Suppressor macrophage treated with lipopolysaccharide for 1 hour (primary cell): Measurements from ENCODE around the gene SCN1A.
"Not testable (repeated sequence)": the region's sequence is repeated elsewhere in the genome, so short reads cannot be mapped to it uniquely, and the experiment has no call there.

ENCODE experiments used
- DNase-seq, 3 donors: peaks; one replicate each; pipeline ENCODE4 v3.0.0-alpha.2; 2020 to 2022

SCN1A gene

DNA sequence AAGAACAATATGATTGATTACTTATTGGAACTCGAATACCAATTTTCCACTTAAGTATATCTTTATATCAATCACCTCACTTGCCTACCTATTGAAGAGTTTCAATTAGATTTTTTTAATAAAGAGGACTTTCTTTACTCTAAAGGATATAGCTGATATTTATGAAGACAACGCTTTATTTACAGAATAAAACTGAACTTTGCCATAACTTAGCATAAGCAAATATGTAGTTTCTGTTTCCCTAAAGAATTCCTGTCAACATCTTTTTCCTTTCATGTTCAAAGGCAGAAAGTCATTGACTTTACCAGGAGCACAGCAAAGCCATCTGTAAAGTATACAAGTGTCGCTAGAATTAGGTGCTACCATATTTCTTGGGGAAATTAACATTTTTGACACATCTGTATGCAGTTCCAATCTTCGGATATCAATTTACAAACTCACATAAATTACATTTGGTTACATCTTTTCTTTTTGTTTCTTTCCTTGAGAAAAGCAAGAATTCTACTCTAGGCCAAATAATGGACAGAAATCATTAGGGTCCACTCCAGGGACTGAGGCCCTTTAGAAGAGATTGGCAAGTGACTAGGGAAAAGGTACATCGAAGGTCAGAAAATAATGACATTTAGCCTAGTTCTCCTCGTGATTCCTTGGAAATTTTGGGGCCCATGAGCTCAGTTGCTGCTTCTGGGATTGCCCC, 7.5 kb upstream of the SCN1A start:
- no peak for DNase-seq

DNA sequence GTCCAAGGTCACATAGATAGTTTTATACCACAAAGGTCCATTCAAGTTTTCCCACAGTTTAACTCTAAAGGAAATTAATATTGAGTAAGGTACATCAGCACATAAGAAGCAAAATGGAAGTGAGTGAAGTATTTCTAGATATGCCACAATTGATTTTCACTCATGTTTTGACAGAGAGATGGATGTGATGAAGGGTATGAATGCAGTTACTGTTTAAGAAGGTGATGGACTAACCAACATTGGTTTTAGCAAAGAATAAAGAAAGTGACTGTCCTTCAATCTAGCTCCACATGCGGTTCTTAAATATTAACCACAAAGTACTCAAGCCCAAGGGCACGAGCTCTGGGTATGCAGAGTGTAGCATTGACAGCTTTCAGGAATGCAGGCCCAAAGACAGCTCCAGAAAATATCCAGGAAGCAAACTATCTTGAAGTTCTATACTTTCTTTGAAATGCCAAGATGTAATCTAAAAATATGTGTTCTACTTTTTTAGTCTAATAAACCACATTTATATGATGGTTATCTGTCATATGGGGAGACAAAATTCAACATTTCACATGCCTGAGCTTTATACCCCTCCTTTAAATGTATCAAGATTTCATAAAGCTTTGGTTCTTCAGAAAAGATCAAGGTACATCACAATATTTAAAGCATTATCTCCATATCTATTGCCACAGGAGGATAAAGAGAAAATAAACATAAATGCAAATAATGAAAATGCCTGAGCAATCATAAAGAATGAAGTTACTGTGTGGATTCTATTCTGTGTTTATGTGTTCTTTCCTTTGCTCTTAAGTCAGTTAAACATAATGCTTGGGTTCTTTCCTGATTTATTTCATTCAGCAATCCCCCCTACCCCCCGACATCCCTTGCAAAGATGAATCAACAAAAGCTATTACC, 6.7 kb upstream of the SCN1A start:
- no peak for DNase-seq

DNA sequence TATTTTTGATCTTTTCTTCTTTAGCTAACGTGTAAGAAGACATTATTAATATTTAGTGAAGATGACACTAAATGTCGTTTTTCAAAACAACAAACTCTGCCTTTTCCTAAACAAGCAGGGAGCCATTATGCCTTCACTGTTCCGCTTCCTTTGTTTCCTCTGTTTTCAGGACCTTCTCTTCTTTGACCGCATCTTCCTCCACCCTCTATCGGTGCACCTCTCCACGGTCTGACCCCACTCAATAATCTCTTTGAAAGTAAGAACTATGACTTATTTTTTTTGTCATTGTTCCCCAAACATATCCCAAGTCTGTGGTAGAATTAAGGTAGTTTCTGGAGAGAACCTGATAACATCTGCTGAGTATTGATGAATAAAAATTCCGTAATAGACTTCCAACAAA, 5.8 kb upstream of the SCN1A start:
- no peak for DNase-seq

DNA sequence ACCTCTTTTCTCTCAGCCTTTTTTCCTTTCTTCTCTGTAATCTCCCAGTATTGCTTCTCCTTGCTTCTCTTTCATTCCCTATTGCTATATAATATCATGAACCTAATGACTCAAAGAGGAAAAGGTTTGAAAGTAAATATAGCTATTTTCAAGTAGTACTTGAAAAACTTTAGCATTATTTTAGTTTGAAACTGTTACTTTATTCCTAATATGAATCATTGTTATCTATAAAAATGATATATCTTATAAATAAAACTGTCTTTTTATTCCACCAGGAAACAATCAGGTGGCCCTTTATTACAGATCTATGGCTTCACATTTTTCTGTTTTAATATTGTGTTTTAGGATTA, 311 bp upstream of the SCN1A start:
- DNase-seq, result no peak

DNA sequence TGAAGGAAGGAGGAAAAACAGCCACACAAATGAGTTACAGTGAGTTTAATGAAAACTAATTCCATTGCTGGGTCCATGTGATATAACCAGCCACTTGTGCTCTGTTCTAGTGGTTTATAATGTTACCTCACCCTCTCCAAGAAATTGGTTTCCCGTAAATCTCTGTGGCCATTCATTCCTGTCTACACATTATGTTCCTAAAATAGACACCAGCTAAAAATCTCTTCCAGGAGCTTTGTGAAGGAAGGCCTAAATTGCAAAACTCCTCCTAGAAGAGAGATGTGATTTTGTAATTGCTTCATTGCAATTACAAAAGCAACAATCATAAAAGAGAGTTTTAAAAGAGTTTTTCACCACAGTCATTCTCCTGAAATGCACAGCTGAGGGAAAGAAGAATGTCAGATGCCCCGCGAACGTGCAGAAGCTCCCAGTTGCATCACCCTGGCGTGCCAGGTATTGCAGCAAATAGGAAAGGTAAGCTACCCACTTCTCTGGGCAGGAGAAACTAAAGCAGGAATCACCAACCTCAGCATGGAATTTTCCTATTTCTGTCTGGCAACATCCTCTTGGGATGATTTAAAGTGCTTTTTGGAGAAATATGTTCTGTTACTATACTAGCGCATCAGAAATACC, 1.7 kb downstream of the SCN1A start:
- no peak for DNase-seq

DNA sequence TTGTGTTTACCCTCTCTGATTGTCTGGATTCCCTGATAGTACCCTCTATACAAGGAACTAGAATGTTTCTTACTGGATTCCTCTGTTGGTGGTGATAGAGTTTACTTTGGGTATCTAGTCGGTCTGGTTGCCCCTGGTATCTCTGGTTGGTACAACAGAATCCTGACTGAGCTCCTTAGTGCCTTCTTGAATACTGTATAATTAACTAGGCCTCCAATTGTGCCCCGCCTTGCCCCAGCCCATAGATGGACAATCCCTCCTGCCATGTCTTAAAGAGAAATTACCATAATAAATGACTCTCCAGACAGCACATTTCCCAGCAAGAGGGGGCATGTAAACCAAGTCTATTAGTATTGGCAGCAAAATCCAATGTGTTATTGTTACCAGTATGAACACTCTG, 2.3 kb downstream of the SCN1A start:
- no peak for DNase-seq

DNA sequence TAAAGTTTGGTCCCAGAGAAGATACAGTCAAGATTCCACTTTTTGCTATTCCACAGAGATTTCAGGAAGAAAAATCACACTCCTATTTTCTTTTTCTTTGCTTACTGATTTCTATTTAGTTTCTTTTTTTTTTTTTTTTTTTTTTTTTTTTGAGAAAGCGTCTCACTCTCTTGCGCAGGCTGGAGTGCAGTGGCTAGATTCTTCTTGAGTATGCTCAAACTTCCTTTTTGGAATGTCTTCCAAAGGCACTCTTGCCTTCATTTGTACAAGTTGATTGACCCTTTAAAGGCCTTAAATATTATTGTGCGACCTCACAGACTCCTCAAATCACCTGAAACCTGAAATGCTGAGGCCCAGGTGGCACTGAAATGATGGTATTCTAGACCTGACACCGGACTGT, 9.6 kb downstream of the SCN1A start:
- DNase-seq, result no peak

DNA sequence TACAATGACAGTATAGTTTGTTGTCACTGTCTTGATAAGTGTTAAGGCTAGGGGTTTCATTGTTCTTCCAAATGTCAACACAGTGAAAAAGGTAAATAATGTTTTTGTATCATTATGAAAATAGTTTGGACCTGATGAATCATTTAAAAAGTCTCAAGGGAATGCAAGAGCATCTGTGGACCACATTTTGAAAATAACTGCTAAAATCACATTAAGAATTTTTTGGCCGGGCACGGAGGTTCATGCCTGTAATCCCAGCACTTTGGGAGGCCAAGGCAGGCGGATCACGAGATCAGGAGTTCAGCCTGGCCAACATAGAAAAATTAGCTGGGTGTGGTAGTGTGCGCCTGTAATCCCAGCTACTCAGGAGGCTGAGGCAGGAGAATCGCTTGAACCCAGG, 10.3 kb downstream of the SCN1A start:
- DNase-seq, result no peak

DNA sequence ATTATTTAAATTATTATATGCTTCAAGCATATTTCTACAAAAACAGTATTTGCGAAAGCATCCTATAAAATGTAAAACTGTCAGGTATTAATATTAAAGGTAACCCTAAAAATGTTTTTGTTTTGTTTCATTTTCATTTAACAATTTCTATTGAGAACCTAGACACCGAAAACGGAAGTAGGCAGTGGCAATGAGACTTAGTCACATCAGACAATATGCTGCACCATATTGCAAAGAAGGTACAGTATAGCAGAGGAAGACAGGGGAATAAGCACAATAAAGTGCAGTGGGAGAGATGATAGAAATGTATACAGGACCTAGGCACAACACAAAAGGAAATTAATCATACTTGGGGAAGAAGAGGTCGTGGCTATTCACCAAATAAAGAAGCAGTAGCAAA, 12.2 kb downstream of the SCN1A start:
- no peak for DNase-seq

DNA sequence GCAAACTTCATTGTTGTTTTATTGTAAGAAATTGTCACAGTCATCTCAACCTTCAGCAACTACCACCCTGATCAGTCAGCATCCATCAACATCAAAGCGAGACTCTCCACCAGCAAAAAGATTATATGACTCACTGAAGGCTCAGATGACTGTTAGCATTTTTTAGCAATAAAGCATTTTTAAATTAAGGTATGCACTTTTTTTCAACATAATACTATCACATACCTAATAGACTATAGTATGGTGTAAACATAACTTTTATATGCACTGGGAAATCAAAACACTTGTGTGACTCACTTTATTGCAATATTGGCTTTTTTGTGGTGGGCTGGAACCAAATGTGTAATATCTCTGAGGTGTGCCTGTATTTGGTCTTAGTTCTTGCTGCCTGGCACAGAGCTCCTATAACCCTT, 15.6 kb downstream of the SCN1A start:
- no peak for DNase-seq

DNA sequence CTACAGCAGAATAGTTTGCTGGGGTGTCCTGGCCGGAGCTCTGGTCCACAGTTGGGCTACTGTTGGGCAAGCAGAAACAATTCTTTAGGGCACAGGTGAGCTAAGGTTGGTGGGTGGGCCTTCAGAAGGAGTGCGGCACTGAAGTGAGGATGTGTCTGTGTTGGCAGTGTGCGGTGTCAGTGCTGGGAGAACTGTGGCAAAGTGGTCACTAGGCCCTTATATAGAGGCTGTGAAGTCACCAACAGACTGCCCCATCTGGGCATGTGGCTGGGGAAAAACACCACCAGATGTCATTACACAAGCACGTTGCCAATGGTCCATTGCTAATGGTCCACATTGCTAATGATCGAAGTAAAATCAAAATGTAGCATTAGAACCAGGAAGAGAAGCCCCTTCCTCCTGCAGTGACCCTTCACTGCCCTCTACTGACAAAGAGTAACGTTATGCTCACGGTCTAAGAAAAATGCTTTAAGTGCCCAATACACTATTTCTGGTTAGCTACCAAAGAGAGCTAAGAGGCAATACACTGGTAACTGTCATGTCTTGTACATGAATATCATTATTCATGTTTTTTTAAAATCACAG, 21.3 kb downstream of the SCN1A start:
- peak; percentile 49 to 62 (median 58) for DNase-seq

DNA sequence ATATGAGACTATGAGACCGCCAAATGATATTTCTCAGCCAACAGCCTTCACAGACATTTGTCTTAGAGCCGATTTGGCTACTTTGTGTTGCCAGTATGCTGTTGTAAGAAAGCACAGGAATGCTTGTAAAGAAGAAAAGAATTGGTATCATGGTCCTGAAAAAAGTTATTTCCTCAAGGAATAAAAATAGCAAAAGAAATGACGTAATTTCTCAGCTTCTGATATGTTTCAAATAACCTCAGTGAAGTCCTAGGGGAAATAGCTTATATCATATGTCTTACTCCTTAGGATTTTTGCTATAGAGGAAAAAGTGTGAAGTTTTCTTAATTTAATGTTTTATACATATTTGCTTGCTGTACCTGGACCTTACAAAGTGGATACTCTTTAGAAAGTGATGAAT, 23.0 kb downstream of the SCN1A start:
- DNase-seq, result peak in 2 of 3 donors; percentile 12 to 31

DNA sequence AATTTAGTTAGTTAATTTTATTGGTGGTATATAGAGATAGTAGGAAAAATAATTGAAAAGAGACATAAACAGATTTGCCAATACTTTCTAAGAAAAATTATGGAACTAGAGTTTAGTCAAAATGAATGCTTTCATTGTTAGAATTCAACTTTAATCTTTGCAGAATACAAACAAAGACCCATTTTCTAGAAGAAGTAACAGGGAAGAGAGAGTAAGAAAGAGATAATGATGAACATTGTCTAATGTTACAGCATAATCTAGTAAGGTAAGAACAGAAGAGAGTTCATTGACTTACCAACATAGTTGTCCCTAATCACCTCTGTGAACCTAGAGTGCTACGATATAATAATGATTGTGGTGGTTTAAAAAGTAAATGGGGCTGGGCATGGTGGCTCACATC, 23.7 kb downstream of the SCN1A start:
- no peak for DNase-seq

DNA sequence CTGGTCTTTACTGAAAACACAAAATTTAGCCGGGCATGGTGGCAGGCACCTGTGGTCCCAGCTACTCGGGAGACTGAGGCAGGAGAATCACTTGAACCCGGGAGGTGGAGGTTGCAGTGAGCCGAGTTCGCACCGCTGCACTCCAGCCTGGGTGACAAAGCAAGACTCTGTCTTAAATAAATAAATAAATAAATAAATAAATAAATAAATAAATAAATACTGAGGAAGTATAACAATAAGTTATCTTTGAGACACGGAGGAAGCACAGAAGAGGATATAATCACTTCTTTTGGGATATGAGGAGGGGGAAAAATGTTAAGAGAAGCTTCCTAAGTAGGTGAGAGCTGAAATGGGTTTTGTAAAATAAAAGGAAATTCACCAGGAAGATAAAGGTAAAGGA, 24.5 kb downstream of the SCN1A start:
- not testable (repeated sequence) for DNase-seq

DNA sequence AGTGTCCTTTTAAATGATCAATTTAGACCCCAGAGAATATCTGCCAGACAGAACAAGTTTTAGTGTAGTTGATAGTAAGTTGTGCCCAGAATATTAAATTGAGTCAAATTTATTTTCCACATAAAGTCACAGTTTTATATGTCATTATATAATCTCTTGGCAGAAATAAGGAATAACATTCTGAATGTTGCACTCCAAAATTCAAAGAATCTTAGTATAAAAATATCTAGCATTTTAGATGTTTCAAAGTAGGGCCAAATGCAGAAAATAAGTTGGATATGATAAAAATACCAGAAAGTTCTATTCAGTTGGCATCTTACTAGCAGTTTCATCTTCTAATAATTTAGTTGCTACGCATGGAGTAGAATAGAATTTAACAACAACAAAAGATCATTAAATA, 33.5 kb downstream of the SCN1A start:
- no peak for DNase-seq

DNA sequence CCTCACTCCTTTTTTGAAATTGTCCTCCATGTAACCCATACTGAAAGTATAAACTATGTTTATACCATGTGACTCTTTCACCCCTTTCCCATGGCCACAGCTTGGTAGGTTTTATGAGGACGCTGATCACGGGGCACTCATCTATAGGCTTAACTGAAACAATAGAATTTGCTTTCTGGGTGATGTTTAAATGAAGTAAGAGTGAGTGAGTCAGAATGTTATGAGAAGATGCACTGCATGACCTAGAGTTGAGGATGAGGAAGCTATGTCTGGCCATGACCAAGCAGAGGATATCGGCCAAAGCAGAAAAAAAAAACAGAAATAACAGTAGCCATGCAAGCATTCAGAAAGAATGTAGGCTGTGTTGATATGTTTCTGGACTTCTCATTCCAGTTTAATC, 34.9 kb downstream of the SCN1A start:
- peak; percentile 65 to 86 (median 85) for DNase-seq

DNA sequence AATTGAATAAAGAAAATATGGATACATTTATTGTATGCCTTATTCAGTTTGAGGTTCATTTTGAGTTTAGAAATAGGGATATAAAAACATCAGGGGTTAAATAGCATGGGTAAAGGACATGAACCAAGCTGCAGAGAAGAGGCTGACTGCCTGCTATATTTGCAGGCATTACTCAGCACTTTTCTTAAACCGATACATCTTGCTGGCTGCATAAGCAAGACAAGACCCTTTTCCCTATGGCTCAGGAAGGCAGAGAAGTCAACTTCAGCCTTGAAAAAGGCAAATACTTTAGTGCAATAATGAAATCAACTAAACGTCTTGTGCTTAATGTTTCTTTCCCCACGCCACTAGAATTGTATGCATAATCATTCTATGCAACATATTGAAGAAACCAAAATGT, 36.4 kb downstream of the SCN1A start:
- no peak for DNase-seq

DNA sequence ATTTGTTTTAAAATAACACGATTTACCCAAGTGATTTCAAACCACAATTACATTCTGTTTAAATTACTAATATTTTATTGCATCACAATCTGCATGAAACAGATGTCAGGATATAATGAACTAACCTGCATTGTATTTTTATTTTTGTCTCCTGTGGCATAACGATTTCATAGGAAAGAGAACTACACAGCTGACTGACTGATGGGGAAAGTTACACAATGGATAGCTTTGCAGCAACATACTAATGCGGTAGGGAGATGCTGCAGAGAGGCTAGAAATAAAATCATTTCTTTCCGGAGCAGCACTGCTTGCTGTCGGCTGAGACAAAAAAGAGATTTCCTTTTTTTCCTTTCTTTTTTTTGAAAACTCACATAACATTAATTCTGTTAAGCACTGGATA, 36.9 kb downstream of the SCN1A start:
- peak; percentile 14 to 48 (median 45) for DNase-seq

DNA sequence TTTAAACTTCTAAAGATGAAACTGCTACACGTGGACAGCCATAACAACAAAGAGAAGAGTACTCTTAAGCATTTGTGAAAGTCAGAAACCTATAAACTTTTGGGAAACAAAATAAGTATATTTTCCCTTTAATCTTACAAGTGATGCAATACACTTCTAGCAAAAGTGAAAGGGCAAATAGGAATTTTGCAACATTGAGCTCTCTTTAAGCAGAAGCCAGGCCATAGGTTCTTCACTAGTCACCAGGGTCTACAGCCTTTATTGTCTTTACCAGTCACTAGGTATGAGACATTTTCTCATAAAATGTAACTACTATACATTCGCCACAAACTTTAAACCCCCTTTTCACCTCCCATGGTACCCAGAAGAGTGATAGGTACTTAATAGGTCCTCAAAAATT, 37.5 kb downstream of the SCN1A start:
- peak; percentile 54 to 79 (median 71) for DNase-seq

DNA sequence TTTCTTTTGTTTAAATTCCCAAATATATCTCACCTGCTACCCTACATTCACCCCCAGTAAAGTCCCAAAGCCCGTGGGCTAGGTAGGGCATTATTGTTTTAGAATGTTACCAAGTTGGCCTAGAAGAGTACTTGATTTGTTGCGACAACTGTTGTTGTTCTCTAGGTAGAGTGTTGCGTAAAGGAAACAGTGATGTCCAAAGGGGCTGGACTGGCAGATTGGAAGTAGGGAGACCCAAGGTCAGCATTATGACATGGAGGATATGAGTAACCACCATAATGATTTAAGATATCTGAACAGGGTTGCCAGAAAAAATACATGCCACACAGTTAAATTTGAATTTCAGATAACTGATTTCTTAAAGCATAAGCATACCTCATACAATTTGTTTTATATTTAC, 39.2 kb downstream of the SCN1A start:
- DNase-seq, result peak; percentile 14 to 51 (median 41)

DNA sequence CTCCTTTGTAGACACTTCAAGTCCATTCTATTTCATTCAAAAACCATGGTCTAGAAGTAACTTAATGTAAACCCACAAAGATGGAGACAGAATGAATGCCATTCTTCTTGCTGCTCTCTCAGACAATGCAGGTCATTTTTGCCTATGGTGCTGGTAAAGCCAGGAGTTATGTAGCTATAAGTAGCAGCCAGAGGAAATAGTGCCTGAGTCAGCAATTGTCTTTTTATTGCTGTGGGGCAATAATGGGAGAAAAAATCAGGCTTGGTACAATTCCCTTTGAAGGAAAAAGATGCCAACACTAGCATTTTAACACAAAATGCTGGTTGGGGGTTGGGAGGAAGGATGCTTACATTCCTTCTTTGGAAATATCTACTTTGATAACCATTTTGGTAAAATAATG, 43.5 kb downstream of the SCN1A start:
- DNase-seq, result no peak

DNA sequence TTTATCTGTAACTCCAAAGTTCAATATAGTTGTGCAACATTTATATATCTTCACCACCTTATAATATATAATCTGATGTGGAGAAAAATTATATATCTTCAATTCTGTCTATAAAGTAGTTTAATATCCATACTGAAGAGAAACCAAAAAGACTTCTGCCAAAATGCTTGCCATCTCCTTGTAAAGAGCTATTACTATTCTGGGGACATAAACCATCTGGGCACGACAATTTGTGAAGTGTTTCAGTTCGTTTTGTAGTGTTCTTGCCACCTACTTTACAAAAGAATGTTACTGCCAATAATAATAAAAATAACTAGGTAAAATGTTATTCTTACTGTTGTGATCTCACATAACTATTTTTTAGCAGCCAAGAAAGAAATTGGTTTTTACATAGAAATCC, 45.1 kb downstream of the SCN1A start:
- DNase-seq, result no peak

DNA sequence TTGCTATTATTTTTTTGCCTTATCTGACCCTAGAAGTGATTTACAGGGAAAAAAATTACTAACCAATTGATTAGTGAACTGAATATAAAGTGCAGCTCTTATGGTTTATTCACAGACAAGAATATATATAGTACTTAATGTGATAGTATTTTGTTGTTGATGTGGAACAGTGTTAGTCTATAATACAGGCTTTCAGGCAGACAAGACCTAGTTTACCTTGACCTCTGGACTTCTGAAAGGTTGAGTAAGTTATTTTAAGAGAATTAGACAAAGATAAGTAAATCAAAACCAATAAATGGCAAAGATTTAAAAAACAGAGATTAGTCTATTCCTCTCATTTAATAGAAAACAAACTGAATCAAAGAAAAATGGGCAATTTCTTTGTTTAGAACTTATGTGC, 46.0 kb downstream of the SCN1A start:
- no peak for DNase-seq
